ENCODE measurements around the gene ADAMTS9.

GRCh38 chr3:64650715-64651114 lies 37.1 kb downstream of the ADAMTS9 start:
- no peak for TF ChIP-seq CEBPB (IDR thresholded peaks at IDR 0.05)
- TF ChIP-seq ZBTB7A (IDR thresholded peaks at IDR 0.05; ENCODE audit: low read depth): no peak
- TF ChIP-seq EP300 (IDR thresholded peaks at IDR 0.05; ENCODE audit: borderline replicate concordance): no peak
- no peak for TF ChIP-seq TAF1 (IDR thresholded peaks at IDR 0.05; ENCODE audit: low read depth)
- no peak for TF ChIP-seq MAX (IDR thresholded peaks at IDR 0.05)
- TF ChIP-seq NFIC (IDR thresholded peaks at IDR 0.05): no peak
- TF ChIP-seq TEAD4 (IDR thresholded peaks at IDR 0.05): no peak
- TF ChIP-seq REST (IDR thresholded peaks at IDR 0.05; ENCODE audit: low read depth): no peak
- TF ChIP-seq FOXM1 (IDR thresholded peaks at IDR 0.05; ENCODE audit: borderline replicate concordance, low read depth): no peak
- TF ChIP-seq RAD21 (IDR thresholded peaks at IDR 0.05; ENCODE audit: low read depth): no peak
- no peak for TF ChIP-seq YY1 (IDR thresholded peaks at IDR 0.05; ENCODE audit: low read depth)
- no peak for TF ChIP-seq TCF12 (IDR thresholded peaks at IDR 0.05; ENCODE audit: low read depth)
- TF ChIP-seq EGR1 (IDR thresholded peaks at IDR 0.05): no peak

Data from Ishikawa (cell line).